HEK293 (cell line): ENCODE measurements around the gene PEX7.

Experiments
- GLI2 ChIP-seq: fragments of 450-650 bp; formaldehyde crosslinking; IDR thresholded peaks from 2 replicates; pipeline ENCODE4; 2017; ENCODE audit warnings: missing biosample characterization, missing genetic modification characterization, low read depth, borderline replicate concordance
- GLI4 ChIP-seq: fragments of 450-650 bp; formaldehyde crosslinking; IDR thresholded peaks from 2 replicates; pipeline ENCODE4 v1.5.1; 2016; ENCODE audit warnings: missing biosample characterization, missing genetic modification characterization
- HIC1 ChIP-seq: fragments of 450-650 bp; formaldehyde crosslinking; IDR thresholded peaks from 2 replicates; pipeline ENCODE4 v1.5.1; 2016; ENCODE audit warnings: missing biosample characterization, missing genetic modification characterization
- HOXA7 ChIP-seq: sonication (generic); formaldehyde crosslinking; IDR thresholded peaks from 2 replicates; pipeline ENCODE4 v1.8.1; 2022; ENCODE audit warnings: missing genetic modification reagents, borderline replicate concordance
- HOXC10 ChIP-seq: sonication (generic); formaldehyde crosslinking; IDR thresholded peaks from 2 replicates; pipeline ENCODE4 v1.8.1; 2023; ENCODE audit warnings: mild to moderate bottlenecking, missing genetic modification reagents
- KLF16 ChIP-seq: fragments of 450-650 bp; formaldehyde crosslinking; IDR thresholded peaks from 2 replicates; pipeline ENCODE4 v1.5.1; 2017; ENCODE audit warnings: missing biosample characterization, missing genetic modification characterization
- KLF9 ChIP-seq: fragments of 450-650 bp; formaldehyde crosslinking; IDR thresholded peaks from 2 replicates; pipeline ENCODE4 v1.5.1; 2016; ENCODE audit warnings: missing biosample characterization, missing genetic modification characterization, low read depth
- MEIS1 ChIP-seq: sonication (generic); formaldehyde crosslinking; IDR thresholded peaks from 2 replicates; pipeline ENCODE4 v1.8.1; 2022; ENCODE audit warnings: missing genetic modification reagents, mild to moderate bottlenecking, borderline replicate concordance
- OSR2 ChIP-seq: fragments of 450-650 bp; formaldehyde crosslinking; IDR thresholded peaks from 2 replicates; pipeline ENCODE4 v1.5.1; 2016; ENCODE audit warnings: missing biosample characterization, missing genetic modification characterization
- REPIN1 ChIP-seq: fragments of 450-650 bp; formaldehyde crosslinking; IDR thresholded peaks from 2 replicates; pipeline ENCODE4 v1.5.1; 2017; ENCODE audit warnings: missing biosample characterization, missing genetic modification characterization, low read depth
- SCRT2 ChIP-seq: fragments of 450-650 bp; formaldehyde crosslinking; IDR thresholded peaks from 2 replicates; pipeline ENCODE4 v1.5.1; 2016; ENCODE audit warnings: missing biosample characterization, missing genetic modification characterization
- SP3 ChIP-seq: fragments of 450-650 bp; formaldehyde crosslinking; IDR thresholded peaks from 2 replicates; pipeline ENCODE4 v1.5.1; 2016; ENCODE audit warnings: missing biosample characterization, missing genetic modification characterization
- YY1 ChIP-seq: fragments of 450-650 bp; formaldehyde crosslinking; IDR thresholded peaks from 2 replicates; pipeline ENCODE4 v1.5.1; 2018; ENCODE audit warnings: missing biosample characterization, missing genetic modification characterization
- ZBTB10 ChIP-seq: fragments of 450-650 bp; formaldehyde crosslinking; IDR thresholded peaks from 2 replicates; pipeline ENCODE4 v1.5.1; 2016; ENCODE audit warnings: missing biosample characterization, missing genetic modification characterization
- ZBTB49 ChIP-seq: fragments of 450-650 bp; formaldehyde crosslinking; IDR thresholded peaks from 2 replicates; pipeline ENCODE4 v1.5.1; 2016; ENCODE audit warnings: missing biosample characterization, missing genetic modification characterization, low read depth
- ZBTB7A ChIP-seq: fragments of 450-650 bp; formaldehyde crosslinking; IDR thresholded peaks from 2 replicates; pipeline ENCODE4 v1.5.1; 2016; ENCODE audit warnings: low read depth, missing biosample characterization, missing genetic modification characterization
- ZBTB8A ChIP-seq: fragments of 450-650 bp; formaldehyde crosslinking; IDR thresholded peaks from 2 replicates; pipeline ENCODE4 v1.5.1; 2016; ENCODE audit warnings: missing biosample characterization, missing genetic modification characterization
- ZFP41 ChIP-seq: fragments of 450-650 bp; formaldehyde crosslinking; IDR thresholded peaks from 2 replicates; pipeline ENCODE4 v1.5.1; 2016; ENCODE audit warnings: missing biosample characterization, missing genetic modification characterization, borderline replicate concordance
- ZNF155 ChIP-seq: fragments of 450-650 bp; formaldehyde crosslinking; IDR thresholded peaks from 2 replicates; pipeline ENCODE4 v1.5.1; 2016; ENCODE audit warnings: missing biosample characterization, missing genetic modification characterization
- ZNF423 ChIP-seq: fragments of 450-650 bp; formaldehyde crosslinking; IDR thresholded peaks from 2 replicates; pipeline ENCODE4 v1.5.1; 2016; ENCODE audit warnings: missing biosample characterization, missing genetic modification characterization
- ZNF514 ChIP-seq: fragments of 450-650 bp; formaldehyde crosslinking; IDR thresholded peaks from 2 replicates; pipeline ENCODE4 v1.5.1; 2016; ENCODE audit warnings: missing biosample characterization, missing genetic modification characterization
- ZNF544 ChIP-seq: fragments of 450-650 bp; formaldehyde crosslinking; IDR thresholded peaks from 2 replicates; pipeline ENCODE4 v1.5.0; 2017; ENCODE audit warnings: missing biosample characterization, missing genetic modification characterization
- ZNF549 ChIP-seq: fragments of 450-650 bp; IDR thresholded peaks from 2 replicates; pipeline ENCODE4 v1.5.1; 2018; ENCODE audit warnings: missing biosample characterization, missing genetic modification characterization, mild to moderate bottlenecking, inconsistent platforms, moderate library complexity
- ZNF560 ChIP-seq: fragments of 450-650 bp; formaldehyde crosslinking; IDR thresholded peaks from 2 replicates; pipeline ENCODE4 v1.5.1; 2017; ENCODE audit warnings: missing biosample characterization, missing genetic modification characterization, borderline replicate concordance
- ZNF571 ChIP-seq: fragments of 450-650 bp; formaldehyde crosslinking; IDR thresholded peaks from 2 replicates; pipeline ENCODE4 v1.5.0; 2017; ENCODE audit warnings: missing biosample characterization, missing genetic modification characterization
- ZNF600 ChIP-seq: fragments of 450-650 bp; formaldehyde crosslinking; IDR thresholded peaks from 2 replicates; pipeline ENCODE4 v1.5.1; 2016; ENCODE audit warnings: missing biosample characterization, missing genetic modification characterization
- ZNF677 ChIP-seq: fragments of 450-650 bp; IDR thresholded peaks from 2 replicates; pipeline ENCODE4 v1.5.0; 2018; ENCODE audit warnings: missing biosample characterization, mild to moderate bottlenecking, missing genetic modification characterization, moderate library complexity
- ZNF785 ChIP-seq: fragments of 450-650 bp; formaldehyde crosslinking; IDR thresholded peaks from 2 replicates; pipeline ENCODE4 v1.5.1; 2016; ENCODE audit warnings: missing biosample characterization, missing genetic modification characterization
- ZSCAN16 ChIP-seq: fragments of 450-650 bp; formaldehyde crosslinking; IDR thresholded peaks from 2 replicates; pipeline ENCODE4 v1.5.1; 2016; ENCODE audit warnings: missing biosample characterization, missing genetic modification characterization
- ZSCAN23 ChIP-seq: fragments of 450-650 bp; formaldehyde crosslinking; IDR thresholded peaks from 2 replicates; pipeline ENCODE4 v1.5.1; 2016; ENCODE audit warnings: missing biosample characterization, missing genetic modification characterization
- TF ChIP-seq, protein P1 (sequence below): fragments of 450-650 bp; formaldehyde crosslinking; IDR thresholded peaks from 2 replicates; pipeline ENCODE4 v1.5.1; 2017; ENCODE audit warnings: missing biosample characterization, missing genetic modification characterization

Gene PEX7

DNA sequence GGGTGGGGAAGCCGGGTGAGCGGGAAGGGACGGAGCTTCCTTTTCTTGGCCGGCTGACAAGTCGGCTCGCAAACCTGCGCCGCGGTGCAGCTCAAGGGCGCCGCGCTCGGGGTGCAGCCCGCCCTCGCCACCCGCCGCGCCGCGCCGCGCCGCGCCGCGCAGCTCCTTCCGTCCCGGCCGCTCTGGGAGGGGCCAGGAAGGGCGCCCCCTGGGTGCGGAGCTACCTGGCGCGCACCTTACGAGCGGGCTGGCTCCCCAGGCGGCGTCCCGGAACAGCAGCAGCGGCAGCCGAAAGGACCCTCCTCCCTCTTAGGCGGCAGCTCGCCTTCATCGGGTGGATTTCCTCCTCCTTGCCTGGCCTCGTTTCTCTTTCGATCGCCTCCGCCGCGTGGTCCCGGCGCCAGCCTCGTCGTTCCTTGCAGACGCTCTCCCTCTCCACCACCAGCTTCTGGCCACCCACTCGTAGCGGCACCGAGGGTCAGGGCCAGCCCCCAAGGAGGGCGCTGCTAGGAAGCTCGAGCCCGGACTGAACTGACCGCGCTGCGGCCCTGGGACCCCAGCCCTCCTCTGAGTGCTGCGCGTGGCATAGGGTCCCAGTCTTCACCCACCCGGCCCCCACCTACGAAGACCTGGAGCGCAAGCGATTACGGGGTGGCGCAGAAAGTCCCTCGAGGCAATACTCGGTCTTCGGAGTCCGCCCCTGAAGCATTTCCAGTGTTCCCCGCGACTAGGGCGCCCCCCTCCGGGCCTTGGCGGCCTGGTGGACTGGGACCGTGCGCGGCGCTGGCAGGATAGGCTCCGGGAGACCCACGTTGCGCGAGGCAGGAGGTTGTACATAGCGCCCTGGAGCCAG is 29.8 kb upstream of the PEX7 start, which contains the start of gene MAP3K5 (continued):
- TF ChIP-seq ZBTB10 (tag by site-specific recombination) (peak; percentile 91), HIC1 (peak; percentile 83), YY1 (0 out of 2 replicates have a peak, but pooled peaks have one; percentile 14), KLF16 (tag by site-specific recombination) (peak; percentile 77), HOXC10 (CRISPR knock-in tag) (no peak), SCRT2 (tag by site-specific recombination) (peak; percentile 59), ZSCAN16 (tag by site-specific recombination) (no peak), ZNF544 (tag by site-specific recombination) (no peak), ZNF423 (tag by site-specific recombination) (peak; percentile 99), ZNF600 (peak; percentile 85), ZFP41 (no peak), GLI4 (tag by site-specific recombination) (no peak; the same call in 1 of the 2 replicates), ZBTB7A (tag by site-specific recombination) (peak; percentile 94), MEIS1 (CRISPR knock-in tag) (no peak), REPIN1 (peak; percentile 73; the same call in 1 of the 2 replicates), ZBTB8A (tag by site-specific recombination) (peak; percentile 76), SP3 (peak; percentile 68), KLF9 (tag by site-specific recombination) (peak; percentile 46; the same call in 1 of the 2 replicates), ZNF560 (tag by site-specific recombination) (no peak), ZNF549 (tag by site-specific recombination) (no peak), ZNF155 (tag by site-specific recombination) (no peak), ZNF677 (tag by site-specific recombination) (0 out of 2 replicates have a peak, but pooled peaks have one; percentile 17), GLI2 (no peak), ZNF514 (tag by site-specific recombination) (no peak), ZSCAN23 (tag by site-specific recombination) (peak; percentile 48; the same call in 1 of the 2 replicates), OSR2 (tag by site-specific recombination) (peak; percentile 76), ZBTB49 (no peak), ZNF785 (tag by site-specific recombination) (no peak), HOXA7 (CRISPR knock-in tag) (no peak), ZNF571 (no peak)
- TF ChIP-seq, protein P1, sequence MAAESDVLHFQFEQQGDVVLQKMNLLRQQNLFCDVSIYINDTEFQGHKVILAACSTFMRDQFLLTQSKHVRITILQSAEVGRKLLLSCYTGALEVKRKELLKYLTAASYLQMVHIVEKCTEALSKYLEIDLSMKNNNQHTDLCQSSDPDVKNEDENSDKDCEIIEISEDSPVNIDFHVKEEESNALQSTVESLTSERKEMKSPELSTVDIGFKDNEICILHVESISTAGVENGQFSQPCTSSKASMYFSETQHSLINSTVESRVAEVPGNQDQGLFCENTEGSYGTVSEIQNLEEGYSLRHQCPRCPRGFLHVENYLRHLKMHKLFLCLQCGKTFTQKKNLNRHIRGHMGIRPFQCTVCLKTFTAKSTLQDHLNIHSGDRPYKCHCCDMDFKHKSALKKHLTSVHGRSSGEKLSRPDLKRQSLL (tag by site-specific recombination), result peak; percentile 65
